ENCODE measurements around the gene LAD1. TPM values are rescaled to one million over a fixed set of nuclear protein-coding genes. Genes with fewer than 3 reads are reported as not detected.

LAD1 gene
- total RNA-seq, 1 donor from 2014 or later, result not detected

DNA sequence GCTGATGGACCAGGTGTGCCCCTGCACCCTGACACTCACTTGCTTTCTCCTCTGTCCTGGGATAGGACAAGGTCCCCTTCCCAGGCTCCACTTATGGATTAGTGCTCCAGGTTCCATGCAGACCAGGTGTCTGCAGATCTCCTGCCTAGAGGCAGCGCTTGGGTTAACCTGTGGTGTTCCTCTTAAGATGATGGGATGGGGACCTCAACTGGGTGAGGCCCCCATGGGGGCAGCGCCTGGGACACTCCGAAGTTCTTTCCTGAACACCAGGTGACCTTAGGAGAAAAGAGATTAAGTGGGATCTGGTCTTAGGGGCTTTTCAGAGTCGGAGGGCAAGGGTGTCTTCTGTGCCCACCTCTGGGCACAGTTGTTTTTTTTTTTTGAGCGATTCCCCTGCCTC, 42.9 kb downstream of the LAD1 start:
- Mint-ChIP-seq H3K9me3 (no peaks in the 10 kb centered on the region), H3K4me1 (ENCODE audit: low read depth) (no peaks in the 10 kb centered on the region), H3K4me3 (ENCODE audit: low read depth) (no peak overlapping the region), H3K27ac (no peak overlapping the region), H3K27me3 (ENCODE audit: low read depth) (no peaks in the 10 kb centered on the region), H3K36me3 (ENCODE audit: low read depth) (no peaks in the 10 kb centered on the region)
- intact Hi-C loops (cut with micrococcal nuclease), result no loop called here
- no peak for DNase-seq (ENCODE audit: low spot score)

- H3K9me3 Mint-ChIP-seq, result no peaks in the 10 kb centered on the region
- DNase-seq (ENCODE audit: low spot score), result no peak
- H3K36me3 Mint-ChIP-seq (ENCODE audit: low read depth), result no peaks in the 10 kb centered on the region
- no peak overlapping the region for H3K27ac Mint-ChIP-seq
- no peaks in the 10 kb centered on the region for H3K27me3 Mint-ChIP-seq (ENCODE audit: low read depth)
- no peak overlapping the region for H3K4me3 Mint-ChIP-seq (ENCODE audit: low read depth)
- intact Hi-C loops (cut with micrococcal nuclease), result no loop called here
- no peaks in the 10 kb centered on the region for H3K4me1 Mint-ChIP-seq (ENCODE audit: low read depth)
Measured at GRCh38 chr1:201355471-201355870, 43.7 kb downstream of the LAD1 start.

DNA sequence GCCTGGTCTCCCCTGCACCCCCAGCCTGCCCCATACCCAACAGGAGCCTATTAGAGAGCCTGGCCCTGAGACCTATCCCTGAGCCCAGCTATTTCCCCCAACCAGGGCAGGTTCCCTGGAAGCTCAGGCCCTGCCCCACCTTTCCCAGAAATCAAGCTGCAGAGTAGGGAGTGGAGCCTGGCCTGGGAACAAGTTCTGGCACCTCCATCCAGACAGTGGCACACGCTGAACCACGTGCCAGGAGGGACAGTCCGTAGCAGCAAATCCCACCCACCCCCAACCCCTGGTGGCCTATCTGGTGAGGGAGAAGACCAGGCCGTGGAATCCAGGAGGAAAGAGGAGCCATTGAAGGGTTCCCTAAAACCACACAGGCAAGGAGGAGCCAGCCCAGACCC, 44.2 kb downstream of the LAD1 start:
- intact Hi-C loops (cut with micrococcal nuclease), result no loop called here
- Mint-ChIP-seq H3K4me3 (ENCODE audit: low read depth) (no peak overlapping the region), H3K4me1 (ENCODE audit: low read depth) (no peaks in the 10 kb centered on the region), H3K36me3 (ENCODE audit: low read depth) (no peaks in the 10 kb centered on the region), H3K9me3 (no peaks in the 10 kb centered on the region), H3K27ac (no peak overlapping the region), H3K27me3 (ENCODE audit: low read depth) (no peaks in the 10 kb centered on the region)
- DNase-seq (ENCODE audit: low spot score), result no peak

- no peak for DNase-seq (ENCODE audit: low spot score)
- Mint-ChIP-seq H3K27me3 (ENCODE audit: low read depth) (peaks cover 2% of the 10 kb centered on the region), H3K4me1 (ENCODE audit: low read depth) (no peaks in the 10 kb centered on the region), H3K9me3 (no peaks in the 10 kb centered on the region), H3K4me3 (ENCODE audit: low read depth) (no peak overlapping the region), H3K27ac (no peak overlapping the region), H3K36me3 (ENCODE audit: low read depth) (no peaks in the 10 kb centered on the region)
- intact Hi-C loops (cut with micrococcal nuclease), result no loop called here
Measured at GRCh38 chr1:201354151-201354900, 44.8 kb downstream of the LAD1 start.

DNA sequence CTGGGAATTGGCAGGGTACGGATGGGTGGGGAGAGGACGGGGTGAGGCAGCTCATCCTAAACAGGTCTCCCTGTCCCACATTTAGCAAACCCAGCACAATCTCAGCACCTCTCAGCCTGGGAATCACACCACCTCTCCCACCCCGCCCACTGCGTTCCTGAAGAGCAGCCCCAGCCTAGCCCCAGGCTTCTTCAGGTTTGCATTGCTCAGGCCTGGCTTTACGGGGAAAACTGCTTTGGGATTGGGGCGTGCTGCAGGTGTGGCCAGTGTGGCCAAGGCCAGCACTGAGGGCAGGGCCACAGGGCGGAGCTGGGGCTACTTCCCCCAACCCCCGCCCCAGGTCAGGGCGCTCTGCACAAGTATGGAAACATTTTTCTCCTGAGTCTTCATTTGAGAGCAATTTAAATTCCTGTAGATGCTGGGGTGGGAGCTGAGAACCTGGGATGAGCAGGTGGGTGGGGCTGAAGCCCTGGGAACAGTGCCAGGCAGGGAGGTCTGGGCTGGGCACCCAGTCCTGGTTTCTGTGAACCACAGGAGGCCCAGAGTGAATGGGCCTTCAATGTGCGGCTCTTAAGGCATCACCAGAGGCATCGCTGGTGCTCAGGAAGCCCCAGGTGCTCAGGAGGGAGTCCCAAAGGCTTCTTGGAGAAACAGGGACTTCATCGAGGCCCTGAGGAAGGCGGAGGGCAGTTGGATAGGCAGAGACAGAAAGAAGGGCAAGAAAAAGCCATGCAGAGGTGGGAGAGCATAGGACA, 45.8 kb downstream of the LAD1 start:
- Mint-ChIP-seq H3K4me1 (ENCODE audit: low read depth) (no peaks in the 10 kb centered on the region), H3K36me3 (ENCODE audit: low read depth) (no peaks in the 10 kb centered on the region), H3K27ac (no peak overlapping the region), H3K9me3 (no peaks in the 10 kb centered on the region), H3K4me3 (ENCODE audit: low read depth) (no peak overlapping the region), H3K27me3 (ENCODE audit: low read depth) (peaks cover 2% of the 10 kb centered on the region)
- intact Hi-C loops (cut with micrococcal nuclease), result no loop called here
- DNase-seq (ENCODE audit: low spot score), result no peak

DNA sequence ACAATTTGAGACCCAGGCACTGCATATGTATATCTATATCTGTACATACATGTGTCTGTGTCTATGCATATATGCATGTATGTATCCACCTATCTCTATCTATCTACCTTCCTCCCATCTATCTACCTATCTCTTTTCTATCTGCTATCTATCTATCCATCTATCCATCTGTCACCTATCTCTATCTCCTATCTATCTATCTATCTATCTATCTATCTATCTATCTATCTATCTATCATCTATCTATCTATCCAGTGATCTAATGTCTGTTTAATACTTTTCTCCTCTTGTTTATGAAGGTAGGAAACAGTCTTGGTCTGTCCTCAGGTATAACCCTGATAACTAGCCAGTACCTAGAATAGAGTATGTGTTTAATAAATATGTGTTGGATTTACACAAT, 47.5 kb downstream of the LAD1 start:
- Mint-ChIP-seq H3K36me3 (ENCODE audit: low read depth) (no peaks in the 10 kb centered on the region), H3K4me1 (ENCODE audit: low read depth) (no peaks in the 10 kb centered on the region), H3K27ac (no peak overlapping the region), H3K27me3 (ENCODE audit: low read depth) (peaks cover 5% of the 10 kb centered on the region), H3K4me3 (ENCODE audit: low read depth) (no peak overlapping the region), H3K9me3 (no peaks in the 10 kb centered on the region)
- DNase-seq (ENCODE audit: low spot score), result no peak
- intact Hi-C loops (cut with micrococcal nuclease), result no loop called here

GRCh38 chr1:201350884-201351283, 48.2 kb downstream of the LAD1 start:
- Mint-ChIP-seq H3K4me1 (ENCODE audit: low read depth) (no peaks in the 10 kb centered on the region), H3K27me3 (ENCODE audit: low read depth) (peaks cover 5% of the 10 kb centered on the region), H3K4me3 (ENCODE audit: low read depth) (no peak overlapping the region), H3K27ac (no peak overlapping the region), H3K9me3 (no peaks in the 10 kb centered on the region), H3K36me3 (ENCODE audit: low read depth) (no peaks in the 10 kb centered on the region)
- DNase-seq (ENCODE audit: low spot score), result no peak
- intact Hi-C loops (cut with micrococcal nuclease), result no loop called here

DNA sequence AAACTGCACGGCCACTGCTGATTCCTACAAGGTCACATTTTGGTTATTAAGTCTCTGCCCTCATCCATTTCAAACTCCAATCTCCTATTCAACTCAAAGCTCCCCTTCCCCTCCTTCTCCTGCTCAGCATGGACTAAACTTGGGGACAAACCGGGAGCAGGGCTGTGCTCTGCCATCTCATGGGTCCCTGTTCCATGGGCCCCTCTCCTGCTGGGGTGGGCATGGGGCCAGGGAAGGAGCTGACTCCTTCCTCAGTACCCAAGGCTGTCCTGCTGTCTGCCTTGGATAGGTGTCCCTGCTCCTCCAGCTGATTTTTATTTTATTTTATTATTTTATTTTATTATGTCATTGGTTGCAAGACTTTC, 48.8 kb downstream of the LAD1 start:
- H3K36me3 Mint-ChIP-seq (ENCODE audit: low read depth), result no peaks in the 10 kb centered on the region
- intact Hi-C loops (cut with micrococcal nuclease), result no loop called here
- no peaks in the 10 kb centered on the region for H3K4me1 Mint-ChIP-seq (ENCODE audit: low read depth)
- DNase-seq (ENCODE audit: low spot score), result no peak
- peaks cover 5% of the 10 kb centered on the region for H3K27me3 Mint-ChIP-seq (ENCODE audit: low read depth)
- no peaks in the 10 kb centered on the region for H3K9me3 Mint-ChIP-seq
- no peak overlapping the region for H3K27ac Mint-ChIP-seq
- no peak overlapping the region for H3K4me3 Mint-ChIP-seq (ENCODE audit: low read depth)

DNA sequence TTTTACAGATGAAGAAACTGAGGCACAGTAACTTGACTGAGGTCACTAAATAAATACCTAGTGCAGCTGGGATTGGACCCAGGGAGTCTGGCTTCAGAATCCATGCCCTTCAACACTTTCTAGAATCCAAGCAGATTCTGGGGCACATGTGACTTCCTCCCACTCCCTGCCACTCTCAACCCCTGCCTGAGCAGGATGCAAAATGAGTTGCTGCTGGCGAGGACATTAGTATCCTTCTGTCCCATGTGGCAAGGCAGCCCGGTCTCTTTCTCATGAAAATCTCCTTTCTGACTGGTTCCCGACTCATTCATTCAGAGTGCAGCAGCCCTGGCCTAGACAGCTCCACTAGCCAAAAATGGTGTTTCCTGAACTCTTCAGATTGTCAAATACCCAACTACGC, 50.0 kb downstream of the LAD1 start:
- intact Hi-C loops (cut with micrococcal nuclease), result no loop called here
- DNase-seq (ENCODE audit: low spot score), result no peak
- H3K9me3 Mint-ChIP-seq, result no peaks in the 10 kb centered on the region

DNA sequence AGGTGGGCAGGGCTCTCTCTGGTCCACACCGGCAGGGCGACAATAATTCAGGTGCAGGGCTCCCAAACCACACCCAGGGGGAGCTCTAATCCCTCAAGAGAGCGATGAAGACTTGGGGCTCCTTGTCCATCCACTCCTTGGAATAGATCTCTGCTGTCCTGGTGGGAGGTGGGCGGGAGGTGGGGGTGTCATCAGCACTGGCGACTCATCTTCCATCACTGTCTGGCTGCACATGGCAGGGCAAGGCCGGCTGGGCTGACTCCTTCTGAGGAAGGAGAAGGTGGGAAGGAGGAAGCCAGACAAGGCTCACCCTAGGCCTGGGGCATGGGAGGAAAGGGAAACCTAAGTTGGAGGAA, 50.9 kb downstream of the LAD1 start:
- no peak overlapping the region for H3K27ac Mint-ChIP-seq
- no peak for DNase-seq (ENCODE audit: low spot score)
- peaks cover 11% of the 10 kb centered on the region for H3K27me3 Mint-ChIP-seq (ENCODE audit: low read depth)
- no peaks in the 10 kb centered on the region for H3K4me1 Mint-ChIP-seq (ENCODE audit: low read depth)
- H3K9me3 Mint-ChIP-seq, result no peaks in the 10 kb centered on the region
- no peaks in the 10 kb centered on the region for H3K36me3 Mint-ChIP-seq (ENCODE audit: low read depth)
- intact Hi-C loops (cut with micrococcal nuclease), result no loop called here
- H3K4me3 Mint-ChIP-seq (ENCODE audit: low read depth), result no peak overlapping the region

More for the DNA sequence above, 50.0 kb downstream of the LAD1 start:
- H3K27ac Mint-ChIP-seq, result no peak overlapping the region
- H3K36me3 Mint-ChIP-seq (ENCODE audit: low read depth), result no peaks in the 10 kb centered on the region
- H3K4me1 Mint-ChIP-seq (ENCODE audit: low read depth), result no peaks in the 10 kb centered on the region
- no peak overlapping the region for H3K4me3 Mint-ChIP-seq (ENCODE audit: low read depth)
- peaks cover 11% of the 10 kb centered on the region for H3K27me3 Mint-ChIP-seq (ENCODE audit: low read depth)

GRCh38 chr1:201347498-201348210, 51.5 kb downstream of the LAD1 start:
- intact Hi-C loops (cut with micrococcal nuclease), result no loop called here
- Mint-ChIP-seq H3K4me1 (ENCODE audit: low read depth) (no peaks in the 10 kb centered on the region), H3K27me3 (ENCODE audit: low read depth) (peaks cover 11% of the 10 kb centered on the region), H3K4me3 (ENCODE audit: low read depth) (no peak overlapping the region), H3K9me3 (no peaks in the 10 kb centered on the region), H3K27ac (no peak overlapping the region), H3K36me3 (ENCODE audit: low read depth) (no peaks in the 10 kb centered on the region)
- no peak for DNase-seq (ENCODE audit: low spot score)

- no peaks in the 10 kb centered on the region for H3K36me3 Mint-ChIP-seq (ENCODE audit: low read depth)
- no peak overlapping the region for H3K27ac Mint-ChIP-seq
- no peaks in the 10 kb centered on the region for H3K4me1 Mint-ChIP-seq (ENCODE audit: low read depth)
- no peaks in the 10 kb centered on the region for H3K9me3 Mint-ChIP-seq
- H3K4me3 Mint-ChIP-seq (ENCODE audit: low read depth), result no peak overlapping the region
- intact Hi-C loops (cut with micrococcal nuclease), result no loop called here
- DNase-seq (ENCODE audit: low spot score), result no peak
- H3K27me3 Mint-ChIP-seq (ENCODE audit: low read depth), result peaks cover 11% of the 10 kb centered on the region
Measured at GRCh38 chr1:201346987-201347386, 52.1 kb downstream of the LAD1 start.

DNA sequence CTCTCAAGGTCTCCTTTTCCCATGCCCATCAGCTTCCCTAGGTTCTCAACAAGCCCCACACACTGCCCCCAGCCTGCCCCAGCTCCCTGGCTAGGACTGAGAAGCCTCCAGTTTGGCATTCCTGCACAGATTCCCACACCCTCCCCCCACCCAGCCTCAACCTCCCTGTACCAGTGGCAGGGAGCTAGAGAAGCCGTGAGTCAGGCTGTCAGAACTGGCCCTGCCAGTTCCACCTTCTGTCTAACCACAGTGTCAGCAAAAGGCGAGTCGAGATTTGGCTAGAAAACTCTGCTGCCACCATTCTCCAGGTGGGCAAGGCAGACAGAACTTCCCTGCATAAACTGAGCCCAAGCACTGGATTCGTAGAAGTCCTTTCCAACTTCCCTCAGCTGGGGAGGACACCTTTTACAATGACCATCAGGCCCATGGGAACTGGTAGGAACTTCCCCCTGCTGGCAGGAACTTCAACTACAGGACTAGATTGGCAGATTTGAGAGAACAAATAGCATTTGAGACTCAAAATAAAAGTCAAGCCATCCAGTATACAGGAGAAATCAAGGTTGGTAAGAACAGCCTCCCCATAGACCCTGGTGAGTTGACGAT, 52.7 kb downstream of the LAD1 start:
- no peaks in the 10 kb centered on the region for H3K36me3 Mint-ChIP-seq (ENCODE audit: low read depth)
- no peak for DNase-seq (ENCODE audit: low spot score)
- no peaks in the 10 kb centered on the region for H3K9me3 Mint-ChIP-seq
- peaks cover 12% of the 10 kb centered on the region for H3K27me3 Mint-ChIP-seq (ENCODE audit: low read depth)
- no peaks in the 10 kb centered on the region for H3K4me1 Mint-ChIP-seq (ENCODE audit: low read depth)
- intact Hi-C loops (cut with micrococcal nuclease), result no loop called here
- H3K27ac Mint-ChIP-seq, result no peak overlapping the region
- no peak overlapping the region for H3K4me3 Mint-ChIP-seq (ENCODE audit: low read depth)

Data from activated T-helper 2 cell treated with anti-CD3 and anti-CD28 coated beads, Interferon-gamma antibody, Interleukin-2, Interleukin-4, amounts not matched to agents 10 μg/mL and 5 μg/mL and 100 μg/mL, durations not matched to agents 14 hours and 24 hours and 36 hours (primary cell).